ENCODE data around the gene VTI1A. TPM values are rescaled to one million over a fixed set of nuclear protein-coding genes. Genes with fewer than 3 reads are reported as not detected.

The VTI1A gene
- total RNA-seq, 2 donors from 2014 or later, result 34.1 to 38.6 TPM

DNA sequence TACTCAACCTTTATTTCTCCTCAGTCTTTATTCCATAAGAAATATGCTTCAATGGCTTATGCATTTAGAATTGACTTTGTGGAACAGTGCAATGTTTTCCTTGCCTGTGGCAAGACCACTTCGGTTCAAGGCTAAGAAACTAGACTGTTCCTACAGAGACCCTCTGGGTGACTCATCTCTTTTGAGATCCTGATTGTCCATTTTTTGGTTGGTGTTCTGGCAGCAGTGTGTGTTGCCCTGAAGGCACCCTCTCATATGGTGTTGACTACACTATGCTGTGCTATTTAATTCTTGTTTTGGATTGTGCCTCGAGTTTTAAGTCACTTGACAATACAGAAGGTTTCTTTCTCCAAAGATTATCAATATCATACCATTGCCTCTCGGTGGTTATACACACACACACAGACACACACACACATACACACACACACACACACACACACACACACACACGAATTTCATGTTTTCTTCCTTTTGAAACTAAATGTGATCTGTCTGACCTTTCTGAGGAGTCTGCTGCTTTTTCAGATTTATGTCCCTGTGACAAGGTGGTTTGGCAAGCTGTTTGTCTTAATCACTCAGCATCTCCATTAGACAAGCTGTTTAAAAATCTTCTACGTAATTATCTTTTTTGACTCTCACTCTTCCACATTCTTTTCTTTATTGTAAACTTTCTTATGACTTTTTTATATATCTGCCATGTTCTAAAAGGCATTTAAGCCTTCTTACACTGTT lies 187.2 kb downstream of the VTI1A start:
- no peaks in the 10 kb centered on the region for H3K36me3 ChIP-seq
- H3K27me3 ChIP-seq, result no peaks in the 10 kb centered on the region
- H3K4me1 ChIP-seq, result no peaks in the 10 kb centered on the region
- no peak overlapping the region for H3K4me3 ChIP-seq
- TF ChIP-seq, protein P1, sequence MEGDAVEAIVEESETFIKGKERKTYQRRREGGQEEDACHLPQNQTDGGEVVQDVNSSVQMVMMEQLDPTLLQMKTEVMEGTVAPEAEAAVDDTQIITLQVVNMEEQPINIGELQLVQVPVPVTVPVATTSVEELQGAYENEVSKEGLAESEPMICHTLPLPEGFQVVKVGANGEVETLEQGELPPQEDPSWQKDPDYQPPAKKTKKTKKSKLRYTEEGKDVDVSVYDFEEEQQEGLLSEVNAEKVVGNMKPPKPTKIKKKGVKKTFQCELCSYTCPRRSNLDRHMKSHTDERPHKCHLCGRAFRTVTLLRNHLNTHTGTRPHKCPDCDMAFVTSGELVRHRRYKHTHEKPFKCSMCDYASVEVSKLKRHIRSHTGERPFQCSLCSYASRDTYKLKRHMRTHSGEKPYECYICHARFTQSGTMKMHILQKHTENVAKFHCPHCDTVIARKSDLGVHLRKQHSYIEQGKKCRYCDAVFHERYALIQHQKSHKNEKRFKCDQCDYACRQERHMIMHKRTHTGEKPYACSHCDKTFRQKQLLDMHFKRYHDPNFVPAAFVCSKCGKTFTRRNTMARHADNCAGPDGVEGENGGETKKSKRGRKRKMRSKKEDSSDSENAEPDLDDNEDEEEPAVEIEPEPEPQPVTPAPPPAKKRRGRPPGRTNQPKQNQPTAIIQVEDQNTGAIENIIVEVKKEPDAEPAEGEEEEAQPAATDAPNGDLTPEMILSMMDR (IDR thresholded peaks at IDR 0.05), result no peak
- H3K9ac ChIP-seq (ENCODE audit: low read depth in 2 of 2, low read length in 2 of 2), result no peak overlapping the region
- intact Hi-C loops (cut with DNase I), result no loop called here
- no peaks in the 10 kb centered on the region for H3K9me3 ChIP-seq
- no peak overlapping the region for H3K27ac ChIP-seq
- no peak for DNase-seq

DNA sequence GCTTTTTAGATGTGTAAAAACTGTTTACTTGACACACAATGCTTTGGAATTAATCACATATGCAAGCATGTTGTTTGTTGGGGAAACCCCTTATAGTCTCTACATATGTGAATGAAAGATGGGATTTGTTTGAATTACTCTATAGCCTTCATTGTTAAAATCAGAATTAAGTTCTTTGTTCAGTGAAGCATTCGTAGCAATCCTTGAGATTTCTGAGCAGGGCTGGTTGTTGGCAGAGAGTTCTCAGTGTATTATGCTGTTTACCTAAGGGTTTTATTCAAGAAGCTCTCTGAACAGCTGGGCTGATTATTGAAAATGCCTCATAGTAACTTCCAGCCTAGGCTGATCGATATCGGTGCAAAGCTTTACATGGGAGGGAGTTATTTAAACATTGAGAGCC lies 190.9 kb downstream of the VTI1A start:
- Histone ChIP-seq H3K9me3 (no peaks in the 10 kb centered on the region), H3K36me3 (no peaks in the 10 kb centered on the region), H3K4me1 (no peaks in the 10 kb centered on the region), H3K9ac (ENCODE audit: low read depth in 2 of 2, low read length in 2 of 2) (no peak overlapping the region), H3K27me3 (no peaks in the 10 kb centered on the region), H3K27ac (no peak overlapping the region), H3K4me3 (no peak overlapping the region)
- intact Hi-C loops (cut with DNase I), result no loop called here
- TF ChIP-seq, protein P1 (IDR thresholded peaks at IDR 0.05), result no peak
- DNase-seq, result no peak

DNA sequence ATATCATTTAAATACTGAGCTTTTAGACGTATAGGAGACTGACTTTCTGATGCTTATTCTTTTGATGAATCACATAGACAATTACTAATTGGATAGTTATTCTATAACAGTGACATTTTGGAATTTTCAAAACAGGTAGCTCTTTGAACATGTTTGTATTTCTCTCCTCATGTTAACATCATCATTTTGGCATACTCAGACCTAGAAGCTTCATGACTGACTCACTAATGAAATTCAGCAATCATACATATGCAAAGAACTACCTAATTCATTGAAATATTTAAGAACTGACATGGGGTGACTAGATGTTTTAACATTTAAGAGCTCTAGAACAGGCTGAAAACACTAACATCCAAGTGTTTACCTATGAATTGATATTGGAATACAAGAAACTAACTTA lies 192.3 kb downstream of the VTI1A start:
- intact Hi-C loops (cut with DNase I), result no loop called here
- TF ChIP-seq, protein P1 (IDR thresholded peaks at IDR 0.05), result no peak
- Histone ChIP-seq H3K4me3 (no peak overlapping the region), H3K9ac (ENCODE audit: low read depth in 2 of 2, low read length in 2 of 2) (no peak overlapping the region), H3K9me3 (no peaks in the 10 kb centered on the region), H3K4me1 (no peaks in the 10 kb centered on the region), H3K36me3 (no peaks in the 10 kb centered on the region), H3K27me3 (no peaks in the 10 kb centered on the region), H3K27ac (no peak overlapping the region)
- no peak for DNase-seq

DNA sequence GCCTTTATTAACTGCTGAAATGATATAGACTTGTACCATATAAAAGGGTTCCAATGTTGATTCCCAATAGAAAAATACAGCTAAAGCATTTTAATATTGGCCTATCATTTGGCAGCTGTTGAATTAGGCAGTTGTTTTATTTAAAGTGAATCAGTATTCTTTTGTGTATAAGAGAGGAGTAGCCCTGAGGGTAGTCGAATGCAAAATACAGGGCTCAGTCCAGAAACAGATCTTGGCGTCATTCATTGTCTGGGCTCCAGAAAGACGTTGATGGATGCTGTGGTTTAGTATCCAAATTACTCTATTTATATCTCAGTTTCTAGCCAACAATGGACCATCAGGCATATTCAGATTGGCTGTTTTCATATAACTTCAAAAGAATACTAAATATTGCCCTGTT lies 193.6 kb downstream of the VTI1A start:
- H3K27ac ChIP-seq, result no peak overlapping the region
- H3K4me3 ChIP-seq, result no peak overlapping the region
- no peaks in the 10 kb centered on the region for H3K36me3 ChIP-seq
- H3K9me3 ChIP-seq, result no peaks in the 10 kb centered on the region
- no peak for DNase-seq
- no peaks in the 10 kb centered on the region for H3K27me3 ChIP-seq
- no peak overlapping the region for H3K9ac ChIP-seq (ENCODE audit: low read depth in 2 of 2, low read length in 2 of 2)
- TF ChIP-seq, protein P1 (IDR thresholded peaks at IDR 0.05), result no peak
- intact Hi-C loops (cut with DNase I), result no loop called here
- H3K4me1 ChIP-seq, result no peaks in the 10 kb centered on the region

DNA sequence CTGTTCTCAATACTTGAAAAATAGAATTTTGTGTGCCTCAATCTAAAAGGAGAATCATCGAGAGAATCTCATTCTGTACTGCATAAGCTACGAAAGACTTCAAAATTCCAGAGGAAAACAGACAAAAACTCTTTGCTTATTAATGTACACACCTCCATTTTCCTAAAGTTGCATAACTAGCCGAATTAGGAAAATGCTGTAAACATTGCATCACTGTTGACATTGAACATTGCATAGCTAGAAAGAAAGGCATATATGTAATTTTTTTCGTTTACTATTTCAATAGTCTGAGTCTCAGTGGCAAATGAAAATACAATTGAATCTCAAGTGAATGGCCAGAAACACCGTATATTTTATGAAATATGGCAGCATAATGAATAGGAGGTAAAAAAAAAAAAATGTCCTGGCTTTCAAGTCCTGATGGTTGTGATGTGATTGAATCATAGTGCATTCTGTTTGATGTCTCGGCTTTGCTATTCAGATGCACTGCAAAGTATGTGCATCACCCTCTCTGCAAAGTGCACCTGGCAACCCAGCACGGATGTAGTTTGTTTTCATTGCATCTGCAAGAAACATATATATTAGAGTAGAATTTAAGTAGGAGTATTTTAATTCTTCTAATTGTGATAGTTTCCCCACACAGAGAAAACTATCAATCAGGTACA lies 196.7 kb downstream of the VTI1A start:
- Histone ChIP-seq H3K27ac (no peak overlapping the region), H3K4me1 (no peaks in the 10 kb centered on the region), H3K4me3 (no peak overlapping the region), H3K27me3 (no peaks in the 10 kb centered on the region), H3K9me3 (no peaks in the 10 kb centered on the region), H3K9ac (ENCODE audit: low read depth in 2 of 2, low read length in 2 of 2) (no peak overlapping the region), H3K36me3 (no peaks in the 10 kb centered on the region)
- no peak for DNase-seq
- TF ChIP-seq, protein P1 (IDR thresholded peaks at IDR 0.05), result no peak
- intact Hi-C loops (cut with DNase I), result no loop called here
